Gastroesophageal sphincter (tissue), 4 donors: ENCODE results near the gene PTPRE. TPM values are rescaled to one million over a fixed set of nuclear protein-coding genes. Genes with fewer than 3 reads are reported as not detected.

Experiments used
- ATAC-seq: fragments of 150-250 bp; one replicate; pipeline ENCODE4 v1.9.1; 2016; ENCODE audit warnings: mild to moderate bottlenecking, moderate library complexity
- H3K27ac ChIP-seq, 4 donors: fragments of 200-600 bp; sonication (generic) in 3 of 4; 1 replicate in 3 of 4; 2 replicates in 1 of 4; pipeline ENCODE4 v1.5.1; 2016 to 2019
- H3K27me3 ChIP-seq: fragments of 200-600 bp; sonication (generic); one replicate; pipeline ENCODE4 v1.5.1; 2019
- H3K36me3 ChIP-seq, 2 donors: fragments of 200-600 bp; sonication (generic); one replicate each; pipeline ENCODE4 v1.5.1; 2019; ENCODE audit warnings: control low read depth in 1 of 2
- H3K4me1 ChIP-seq, 3 donors: fragments of 200-600 bp; sonication (generic); 1 replicate in 2 of 3; 2 replicates in 1 of 3; pipeline ENCODE4 v1.5.1; 2016 to 2019; ENCODE audit warnings: control low read depth in 2 of 3
- H3K4me3 ChIP-seq, 2 donors: fragments of 200-600 bp; sonication (generic); one replicate each; pipeline ENCODE4 v1.5.1; 2019; ENCODE audit warnings: mild to moderate bottlenecking in 1 of 2, moderate library complexity in 1 of 2
- H3K9me3 ChIP-seq, 3 donors: fragments of 200-600 bp; sonication (generic); one replicate each; pipeline ENCODE4 v1.5.1; 2017 to 2019; ENCODE audit warnings: control low read depth in 2 of 3
- CTCF ChIP-seq, 4 experiments: fragments of 200-600 bp in 2 of 4; fragments of 450-650 bp in 2 of 4; sonication (generic) in 1 of 4; IDR thresholded peaks; one replicate each; pipeline ENCODE4 v1.5.1; 2017 to 2019; ENCODE audit warnings: antibody characterized with exemption in 4 of 4, mild to moderate bottlenecking in 2 of 4, moderate library complexity in 2 of 4
- EP300 ChIP-seq: sonication (generic); formaldehyde crosslinking; IDR thresholded peaks from one replicate; pipeline ENCODE4 v1.6.1; 2017; ENCODE audit warnings: antibody characterized with exemption, mild to moderate bottlenecking
- POLR2A ChIP-seq, 2 donors: fragments of 450-650 bp; IDR thresholded peaks; one replicate each; pipeline ENCODE4 v1.6.1; 2017; ENCODE audit warnings: antibody characterized with exemption in 2 of 2, mild to moderate bottlenecking in 2 of 2, moderate library complexity in 1 of 2
- POLR2AphosphoS5 ChIP-seq: sonication (generic); formaldehyde crosslinking; IDR thresholded peaks from one replicate; pipeline ENCODE4 v1.6.1; 2017; ENCODE audit warnings: antibody characterized with exemption
- WGBS, 2 donors: methylation state at CpG; one replicate each; pipeline ENCODE4 v1.1.5; 2018; ENCODE audit warnings: low coverage in 1 of 2; 5-methylcytosine and 5-hydroxymethylcytosine counted together
- total RNA-seq, 4 donors: library from RNA; depleted of rRNA; stranded (reverse); fragments of >200 nt; gene quantifications; one replicate each; pipeline ENCODE4 v1.1.0, GENCODE V29; 2016

PTPRE gene
- total RNA-seq, 4 donors from 2014 or later: 6.4 to 16.4 (median 8.5) TPM

- no peak overlapping the region for H3K4me3 ChIP-seq
- TF ChIP-seq EP300: no peak
- no peak for TF ChIP-seq POLR2A (IDR thresholded peaks at IDR 0.05)
- no peak for TF ChIP-seq CTCF (IDR thresholded peaks at IDR 0.05)
- TF ChIP-seq POLR2AphosphoS5: no peak
- no peak for ATAC-seq
- H3K36me3 ChIP-seq: no peaks in the 10 kb centered on the region
- no peak overlapping the region for H3K27ac ChIP-seq
- H3K9me3 ChIP-seq: no peaks in the 10 kb centered on the region
- H3K4me1 ChIP-seq: peaks cover 0 to 28% (median 10%) of the 10 kb centered on the region in 3 donors
- WGBS, 2 donors: 70 to 86% methylated on average over 4 to 7 of the region's 10 CpGs
- peaks cover 34% of the 10 kb centered on the region for H3K27me3 ChIP-seq
These were observed 4.4 kb downstream of the PTPRE start for GRCh38 chr10:127911218-127911866.

GRCh38 chr10:127911867-127912257, 5.0 kb downstream of the PTPRE start:
- no peaks in the 10 kb centered on the region for H3K9me3 ChIP-seq
- 64 to 85% methylated on average over 4 of the region's 4 CpGs for WGBS, 2 donors
- TF ChIP-seq CTCF (IDR thresholded peaks at IDR 0.05): no peak
- ATAC-seq: no peak
- no peaks in the 10 kb centered on the region for H3K36me3 ChIP-seq
- H3K4me1 ChIP-seq: peaks cover 0 to 24% (median 10%) of the 10 kb centered on the region in 3 donors
- H3K4me3 ChIP-seq: no peak overlapping the region
- no peak overlapping the region for H3K27ac ChIP-seq
- H3K27me3 ChIP-seq: peaks cover 29% of the 10 kb centered on the region

- Histone ChIP-seq H3K27ac (no peak overlapping the region), H3K4me3 (no peak overlapping the region), H3K9me3 (no peaks in the 10 kb centered on the region), H3K27me3 (peaks cover 20% of the 10 kb centered on the region), H3K4me1 (peaks cover 0 to 15% (median 8%) of the 10 kb centered on the region in 3 donors), H3K36me3 (no peaks in the 10 kb centered on the region)
- 87 to 96% methylated on average over 5 to 11 of the region's 12 CpGs for WGBS, 2 donors
- TF ChIP-seq EP300 (no peak), CTCF (IDR thresholded peaks at IDR 0.05) (no peak)
- no peak for ATAC-seq
These were observed 5.9 kb downstream of the PTPRE start for GRCh38 chr10:127912607-127913367.

GRCh38 chr10:127913368-127913759, 6.5 kb downstream of the PTPRE start:
- TF ChIP-seq CTCF (IDR thresholded peaks at IDR 0.05): no peak
- Histone ChIP-seq H3K9me3 (no peaks in the 10 kb centered on the region), H3K36me3 (no peaks in the 10 kb centered on the region), H3K27ac (no peak overlapping the region), H3K4me3 (no peak overlapping the region), H3K4me1 (peaks cover 0 to 9% (median 3%) of the 10 kb centered on the region in 3 donors), H3K27me3 (peaks cover 14% of the 10 kb centered on the region)
- ATAC-seq: no peak
- 72 to 78% methylated on average over 1 to 2 of the region's 8 CpGs for WGBS, 2 donors

GRCh38 chr10:127915324-127915723, 8.4 kb downstream of the PTPRE start:
- Histone ChIP-seq H3K9me3 (no peaks in the 10 kb centered on the region), H3K4me3 (no peak overlapping the region), H3K4me1 (peaks cover 0 to 11% (median 4%) of the 10 kb centered on the region in 3 donors), H3K36me3 (no peaks in the 10 kb centered on the region), H3K27me3 (no peaks in the 10 kb centered on the region), H3K27ac (no peak overlapping the region)
- no peak for ATAC-seq
- TF ChIP-seq EP300 (no peak), POLR2A (IDR thresholded peaks at IDR 0.05) (no peak), CTCF (IDR thresholded peaks at IDR 0.05) (no peak), POLR2AphosphoS5 (no peak)
- WGBS, 2 donors: 81% methylated on average over 4 of the region's 4 CpGs
